Measurements from ENCODE around the gene WFDC1. TPM values are rescaled to one million over a fixed set of nuclear protein-coding genes. Genes with fewer than 3 reads are reported as not detected.

The WFDC1 gene, protein sequence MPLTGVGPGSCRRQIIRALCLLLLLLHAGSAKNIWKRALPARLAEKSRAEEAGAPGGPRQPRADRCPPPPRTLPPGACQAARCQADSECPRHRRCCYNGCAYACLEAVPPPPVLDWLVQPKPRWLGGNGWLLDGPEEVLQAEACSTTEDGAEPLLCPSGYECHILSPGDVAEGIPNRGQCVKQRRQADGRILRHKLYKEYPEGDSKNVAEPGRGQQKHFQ
- total RNA-seq = not detected in 2 replicates

GRCh38 chr16:84294531-84295142 lies at the start of gene WFDC1:
Gene WFDC1, plus strand, starts transcription at chr16:84294878. Its CDS starts 94 bp downstream, at chr16:84294972.

DNA sequence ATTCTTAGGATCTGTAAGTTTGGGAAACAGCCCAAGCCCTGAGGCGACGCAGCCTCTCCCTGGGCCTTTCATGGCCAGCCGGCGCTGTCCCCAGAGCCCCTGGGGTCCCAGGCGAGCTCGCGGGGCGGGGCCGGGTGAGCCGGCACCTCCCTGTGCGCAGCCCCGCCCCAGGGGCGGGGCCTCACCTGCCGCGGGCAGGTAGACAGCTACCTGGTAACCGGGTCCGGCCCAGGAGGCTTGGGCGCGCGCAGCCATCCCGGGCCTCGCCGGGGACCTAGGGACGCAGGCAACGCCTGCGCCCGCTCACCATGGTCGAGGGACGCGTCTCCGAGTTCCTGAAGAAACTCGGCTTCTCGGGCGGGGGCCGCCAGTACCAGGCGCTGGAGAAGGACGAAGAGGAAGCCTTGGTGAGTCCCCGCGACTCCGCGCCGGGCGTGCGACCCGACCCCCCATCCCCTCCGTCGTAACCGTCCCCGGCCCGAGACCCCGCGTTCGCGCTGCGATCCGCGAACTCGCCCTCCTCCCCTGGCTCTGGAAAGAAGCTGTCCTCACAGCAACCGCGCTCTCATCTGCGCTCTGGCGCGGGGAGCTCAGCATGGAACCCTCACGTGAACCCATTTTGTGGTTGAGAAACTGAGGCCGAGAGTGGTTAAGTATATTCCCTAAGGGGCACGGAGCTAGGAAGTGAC lies 73.8 kb downstream of the WFDC1 start, which contains the start of gene ATP2C2:
Gene ATP2C2, plus strand, starts transcription at position 231 of the 689 bp plus-strand sequence. Its CDS starts 78 bp downstream, at position 309.

Other genes starting within 250 kb of the WFDC1 start
- gene MBTPS1, start 177.9 kb upstream of the WFDC1 start, total RNA-seq = 94.1 and 101 TPM in 2 replicates
- gene HSDL1, start 149.7 kb upstream of the WFDC1 start, total RNA-seq = 33.0 and 35.3 TPM in 2 replicates
- gene DNAAF1, start 149.6 kb upstream of the WFDC1 start, total RNA-seq = 0.09 TPM in 1 of 2 replicates, not detected in the other
- 9.2 and 10.7 TPM in 2 replicates for gene TAF1C, start 107.8 kb upstream of the WFDC1 start, total RNA-seq
- gene ADAD2, start 103.7 kb upstream of the WFDC1 start, total RNA-seq = not detected in 2 replicates
- not detected in 2 replicates for gene KCNG4, start 54.9 kb upstream of the WFDC1 start, total RNA-seq
- not detected in 2 replicates for gene ATP2C2, start 73.7 kb downstream of the WFDC1 start, total RNA-seq
- gene MEAK7, start 209.8 kb downstream of the WFDC1 start, total RNA-seq = 12.0 and 13.2 TPM in 2 replicates